ENCODE results near the gene DUSP12.

- TF ChIP-seq CTCF (IDR thresholded peaks at IDR 0.05) (no peak), EZH2 (IDR thresholded peaks at IDR 0.05; ENCODE audit: borderline replicate concordance, insufficient read depth, low read depth, low read length, poor library complexity, severe bottlenecking) (no peak)
Measured at GRCh38 chr1:161735837-161736236, 13.7 kb upstream of the DUSP12 start.

All from B cell (primary cell).